ENCODE data around the gene CAPN5.

GRCh38 chr11:77130763-77131513, 64.2 kb downstream of the CAPN5 start:
- TF ChIP-seq CTCF (IDR thresholded peaks at IDR 0.05) (no peak), ZFX (IDR thresholded peaks at IDR 0.05; ENCODE audit: borderline replicate concordance) (no peak)
